HG02884 (cell line): Measurements from ENCODE around the gene STAU1.
"Not testable (repeated sequence)": the region's sequence is repeated elsewhere in the genome, so short reads cannot be mapped to it uniquely, and the experiment has no call there.

Experiments
- ATAC-seq: cut with Tn5 transposase; IDR thresholded peaks from one replicate; pipeline ENCODE4 v1.9.1; 2021; ENCODE audit warnings: mild to moderate bottlenecking, moderate library complexity; ENCODE audit not compliant: unreplicated experiment

The STAU1 gene

GRCh38 chr20:49187851-49188641 is at the start of gene STAU1:
TSS of gene STAU1 (minus strand) at chr20:49188334. CDS start at chr20:49166201, 22,133 bp downstream.
- ATAC-seq, result peak; percentile 83

- no peak for ATAC-seq
These were observed 49.4 kb upstream of the STAU1 start for GRCh38 chr20:49237531-49237930.

GRCh38 chr20:49236301-49236700 is 48.2 kb upstream of the STAU1 start:
- ATAC-seq, result no peak

GRCh38 chr20:49234831-49235230 is 46.7 kb upstream of the STAU1 start:
- ATAC-seq, result no peak

GRCh38 chr20:49233226-49233625 is 45.1 kb upstream of the STAU1 start:
- ATAC-seq, result no peak

GRCh38 chr20:49231471-49231870 is 43.3 kb upstream of the STAU1 start:
- ATAC-seq, result no peak

- ATAC-seq, result no peak
These were observed 42.5 kb upstream of the STAU1 start for GRCh38 chr20:49230561-49231133.

GRCh38 chr20:49230021-49230420 is 41.9 kb upstream of the STAU1 start:
- ATAC-seq, result no peak

- no peak for ATAC-seq
These were observed 41.2 kb upstream of the STAU1 start for GRCh38 chr20:49229381-49229780.

- ATAC-seq, result no peak
These were observed 40.5 kb upstream of the STAU1 start for GRCh38 chr20:49228676-49229075.

- no peak for ATAC-seq
These were observed 37.8 kb upstream of the STAU1 start for GRCh38 chr20:49225896-49226295.

- ATAC-seq, result no peak
These were observed 32.0 kb upstream of the STAU1 start for GRCh38 chr20:49219924-49220831.

GRCh38 chr20:49219091-49219923 is 31.2 kb upstream of the STAU1 start, which contains the start of gene DDX27:
TSS of gene DDX27 (plus strand) at chr20:49219416. CDS start at chr20:49219449, 33 bp downstream.
- ATAC-seq, result peak; percentile 85

GRCh38 chr20:49218739-49219090 is 30.6 kb upstream of the STAU1 start:
- ATAC-seq, result not testable (repeated sequence)

GRCh38 chr20:49216991-49217578 is 29.0 kb upstream of the STAU1 start:
- ATAC-seq, result no peak

GRCh38 chr20:49215232-49215631 is 27.1 kb upstream of the STAU1 start:
- ATAC-seq, result no peak

GRCh38 chr20:49214571-49214970 is 26.4 kb upstream of the STAU1 start:
- no peak for ATAC-seq

- no peak for ATAC-seq
These were observed 22.6 kb upstream of the STAU1 start for GRCh38 chr20:49210757-49211110.

- no peak for ATAC-seq
These were observed 22.1 kb upstream of the STAU1 start for GRCh38 chr20:49210101-49210756.

- no peak for ATAC-seq
These were observed 18.9 kb upstream of the STAU1 start for GRCh38 chr20:49207076-49207475.
